GM21423 (cell line): Measurements from ENCODE around the gene DYNC1LI2.

Experiments used
- ATAC-seq: cut with Tn5 transposase; IDR thresholded peaks from one replicate; pipeline ENCODE4 v1.9.1; 2021; ENCODE audit warnings: mild to moderate bottlenecking, moderate library complexity; ENCODE audit not compliant: unreplicated experiment

DYNC1LI2 gene

GRCh38 chr16:66740533-66740932 is 10.9 kb downstream of the DYNC1LI2 start:
- no peak for ATAC-seq

- no peak for ATAC-seq
Observed at GRCh38 chr16:66740010-66740409, 11.4 kb downstream of the DYNC1LI2 start.

DNA sequence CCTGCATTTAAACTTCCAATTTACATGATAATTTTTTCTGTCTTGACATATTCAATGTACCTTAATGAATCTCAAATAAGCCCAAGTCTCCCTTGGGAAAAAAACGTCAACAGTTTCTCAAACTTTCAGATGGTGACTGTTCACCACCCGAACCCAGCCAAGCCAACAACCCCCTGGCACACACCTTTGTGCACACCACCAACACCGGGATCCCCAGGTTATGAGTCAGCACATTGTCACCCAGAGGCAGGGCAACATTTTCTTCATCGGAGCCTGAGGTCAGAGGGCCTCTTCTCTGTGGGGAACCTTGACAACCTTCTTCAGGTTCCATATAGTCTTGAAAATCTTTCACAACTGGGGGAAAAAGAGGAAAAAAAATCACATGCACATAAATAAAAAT is 15.5 kb downstream of the DYNC1LI2 start:
- no peak for ATAC-seq

DNA sequence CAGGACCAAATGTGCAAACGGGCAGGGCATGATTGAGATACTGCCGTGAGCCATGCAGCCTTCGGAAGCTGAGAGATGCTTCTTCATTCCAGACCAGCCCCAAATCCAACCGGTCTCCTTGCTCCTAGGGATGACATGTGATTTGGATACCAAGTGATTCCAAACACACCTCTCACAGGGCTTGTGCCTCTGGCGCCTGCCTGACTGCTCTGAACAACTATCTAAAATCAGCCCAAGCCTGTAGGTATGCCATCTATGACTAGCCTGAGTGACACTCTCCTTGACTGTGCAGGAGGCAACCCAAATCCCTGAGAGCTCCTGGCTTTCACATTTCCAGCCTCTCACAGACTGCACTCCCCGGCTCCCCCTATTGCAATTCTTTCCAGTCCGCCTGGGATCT is 20.3 kb downstream of the DYNC1LI2 start:
- ATAC-seq = no peak

GRCh38 chr16:66728804-66729203 is 22.6 kb downstream of the DYNC1LI2 start:
- ATAC-seq = no peak

- ATAC-seq = no peak
Observed at GRCh38 chr16:66728117-66728787, 23.2 kb downstream of the DYNC1LI2 start.

GRCh38 chr16:66720766-66721165 is 30.6 kb downstream of the DYNC1LI2 start:
- no peak for ATAC-seq

GRCh38 chr16:66719246-66719645 is 32.2 kb downstream of the DYNC1LI2 start:
- no peak for ATAC-seq

DNA sequence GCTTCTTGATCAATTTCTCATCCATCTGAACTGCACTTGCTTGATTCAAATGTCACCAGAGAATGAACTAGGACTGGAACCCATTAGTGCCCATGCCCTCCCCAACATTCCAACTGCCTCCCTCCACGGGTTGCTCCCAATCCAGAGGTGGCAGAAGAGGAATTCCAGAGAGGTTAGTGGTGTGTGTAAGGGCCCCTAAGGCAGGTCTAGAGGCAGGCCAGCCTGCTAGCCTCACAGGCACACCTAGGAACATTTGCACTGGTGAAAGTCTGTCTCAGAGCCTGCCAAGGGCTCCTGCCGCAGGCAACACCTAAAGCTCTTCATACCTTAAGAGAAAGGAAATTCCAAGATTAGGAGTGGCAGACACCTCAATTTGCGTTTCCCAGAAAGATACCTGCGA is 33.6 kb downstream of the DYNC1LI2 start:
- ATAC-seq = no peak

GRCh38 chr16:66717112-66717675 is 34.2 kb downstream of the DYNC1LI2 start:
- no peak for ATAC-seq

GRCh38 chr16:66714654-66715307 is 36.6 kb downstream of the DYNC1LI2 start:
- no peak for ATAC-seq

- ATAC-seq = no peak
Observed at GRCh38 chr16:66714062-66714461, 37.3 kb downstream of the DYNC1LI2 start.

- ATAC-seq = no peak
Observed at GRCh38 chr16:66713076-66713475, 38.3 kb downstream of the DYNC1LI2 start.

GRCh38 chr16:66712512-66712911 is 38.9 kb downstream of the DYNC1LI2 start:
- ATAC-seq = no peak

DNA sequence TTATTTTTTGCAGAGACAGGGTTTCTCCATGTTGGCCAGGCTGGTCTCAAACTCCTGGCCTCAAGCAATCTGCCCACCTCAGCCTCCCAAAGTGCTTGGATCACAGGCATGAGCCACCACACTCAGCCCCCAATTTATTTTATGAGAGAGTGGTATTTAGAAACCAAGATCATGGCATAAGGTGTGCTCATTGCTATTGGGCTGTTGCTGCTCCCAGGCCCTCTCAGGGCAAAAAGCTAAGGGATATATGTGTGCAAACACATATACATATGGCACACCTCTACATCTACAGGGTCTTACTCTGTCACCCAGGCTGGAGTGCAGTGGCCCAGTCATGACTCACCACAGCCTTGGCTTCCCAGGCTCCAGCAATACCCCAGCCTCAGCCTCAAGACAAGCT is 39.8 kb downstream of the DYNC1LI2 start:
- no peak for ATAC-seq

- no peak for ATAC-seq
Observed at GRCh38 chr16:66706506-66706880, 44.9 kb downstream of the DYNC1LI2 start.

- ATAC-seq = no peak
Observed at GRCh38 chr16:66705790-66706505, 45.5 kb downstream of the DYNC1LI2 start.

DNA sequence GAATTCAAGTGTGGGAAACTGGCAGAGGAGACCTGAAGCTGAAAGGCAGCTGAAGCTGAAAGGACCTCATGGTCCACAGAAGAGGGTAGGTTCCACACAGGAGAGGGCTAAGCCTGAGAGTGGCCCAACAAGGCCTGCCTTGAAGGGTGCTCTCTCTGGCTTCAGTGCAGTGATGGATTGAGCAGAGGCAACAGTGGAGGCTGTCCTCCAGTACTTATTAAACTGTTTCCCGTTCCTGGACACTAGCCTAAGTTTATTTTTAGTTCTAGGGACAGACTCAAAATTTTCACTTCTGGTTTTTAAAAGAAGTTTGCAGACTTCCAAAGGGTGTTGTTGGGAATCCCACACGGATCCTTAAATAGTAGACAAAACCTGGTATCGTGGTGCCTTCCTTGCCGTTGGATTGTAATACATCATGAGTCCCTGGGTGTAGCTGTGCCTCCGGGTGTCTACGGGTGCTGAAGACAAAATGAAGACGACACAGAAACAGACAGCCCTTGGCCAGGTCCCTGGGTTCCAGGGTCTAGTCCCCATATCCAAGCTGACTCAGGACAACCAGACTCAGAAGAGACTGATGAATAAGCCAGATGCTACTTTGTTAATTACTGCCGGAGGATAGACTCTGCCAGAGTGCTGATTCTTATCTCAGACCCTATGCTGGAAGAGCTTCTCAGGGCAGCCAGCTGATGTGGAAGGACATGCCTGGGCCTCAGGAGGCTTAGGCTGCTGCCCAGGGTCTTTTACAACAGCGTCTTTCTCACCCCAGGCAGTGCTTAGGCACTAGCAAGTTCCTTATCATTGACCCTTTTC is 47.8 kb downstream of the DYNC1LI2 start:
- ATAC-seq = no peak

DNA sequence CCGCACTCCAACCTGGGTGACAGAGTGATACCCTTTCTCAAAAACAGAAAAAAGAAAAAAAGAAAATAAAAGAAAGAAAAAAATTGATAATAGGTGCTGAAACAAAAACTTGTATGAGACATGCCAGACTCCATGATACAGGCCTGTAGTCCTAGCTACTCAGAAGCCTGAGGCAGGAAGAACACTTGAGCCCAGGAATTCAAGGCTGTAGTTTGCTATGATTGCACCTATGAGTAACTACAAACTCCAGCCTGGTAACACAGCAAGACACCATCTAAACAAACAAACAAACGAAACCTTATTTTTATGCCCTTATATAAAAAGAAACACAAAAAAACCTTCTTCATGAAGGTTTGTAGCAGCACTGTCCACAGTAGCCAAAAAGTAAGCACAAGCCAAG is 49.9 kb downstream of the DYNC1LI2 start:
- no peak for ATAC-seq

GRCh38 chr16:66701026-66701425 is 50.4 kb downstream of the DYNC1LI2 start:
- ATAC-seq = no peak

GRCh38 chr16:66699898-66700297 is 51.5 kb downstream of the DYNC1LI2 start:
- no peak for ATAC-seq
